C4-2B (cell line): ENCODE measurements around the gene DGKE.

ENCODE experiments used
- ZFX ChIP-seq: fragments of 450-650 bp; IDR thresholded peaks from 2 replicates; pipeline ENCODE4 v1.6.1; 2017
- TF ChIP-seq, protein P1 (sequence below): fragments of 450-650 bp; conservative IDR thresholded peaks from 2 replicates; pipeline ENCODE4 v1.5.1; 2017; ENCODE audit warnings: mild to moderate bottlenecking

DNA sequence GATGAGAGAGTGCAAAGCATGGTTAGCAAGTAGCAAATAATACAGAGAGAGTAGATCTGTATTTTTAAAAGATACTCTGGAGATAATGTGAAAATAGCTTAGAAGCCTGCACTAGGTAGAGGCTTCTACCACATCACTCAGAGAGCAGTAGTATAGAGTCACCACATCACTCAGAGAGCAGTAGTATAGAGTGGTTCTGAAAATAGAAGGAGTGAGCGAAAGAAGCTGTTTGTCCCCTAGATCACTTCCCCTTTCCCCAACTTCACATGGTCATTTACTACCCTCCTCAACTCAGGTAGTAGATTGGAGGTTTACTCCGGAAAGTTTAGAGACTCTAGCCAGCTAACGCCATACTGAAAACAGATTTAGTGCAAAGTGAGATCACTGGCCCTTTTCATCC lies 17.1 kb downstream of the DGKE start:
- TF ChIP-seq, protein P1, sequence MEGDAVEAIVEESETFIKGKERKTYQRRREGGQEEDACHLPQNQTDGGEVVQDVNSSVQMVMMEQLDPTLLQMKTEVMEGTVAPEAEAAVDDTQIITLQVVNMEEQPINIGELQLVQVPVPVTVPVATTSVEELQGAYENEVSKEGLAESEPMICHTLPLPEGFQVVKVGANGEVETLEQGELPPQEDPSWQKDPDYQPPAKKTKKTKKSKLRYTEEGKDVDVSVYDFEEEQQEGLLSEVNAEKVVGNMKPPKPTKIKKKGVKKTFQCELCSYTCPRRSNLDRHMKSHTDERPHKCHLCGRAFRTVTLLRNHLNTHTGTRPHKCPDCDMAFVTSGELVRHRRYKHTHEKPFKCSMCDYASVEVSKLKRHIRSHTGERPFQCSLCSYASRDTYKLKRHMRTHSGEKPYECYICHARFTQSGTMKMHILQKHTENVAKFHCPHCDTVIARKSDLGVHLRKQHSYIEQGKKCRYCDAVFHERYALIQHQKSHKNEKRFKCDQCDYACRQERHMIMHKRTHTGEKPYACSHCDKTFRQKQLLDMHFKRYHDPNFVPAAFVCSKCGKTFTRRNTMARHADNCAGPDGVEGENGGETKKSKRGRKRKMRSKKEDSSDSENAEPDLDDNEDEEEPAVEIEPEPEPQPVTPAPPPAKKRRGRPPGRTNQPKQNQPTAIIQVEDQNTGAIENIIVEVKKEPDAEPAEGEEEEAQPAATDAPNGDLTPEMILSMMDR: no peak
- TF ChIP-seq ZFX: no peak
